ENCODE data around the gene UBE2M.

The UBE2M gene

DNA sequence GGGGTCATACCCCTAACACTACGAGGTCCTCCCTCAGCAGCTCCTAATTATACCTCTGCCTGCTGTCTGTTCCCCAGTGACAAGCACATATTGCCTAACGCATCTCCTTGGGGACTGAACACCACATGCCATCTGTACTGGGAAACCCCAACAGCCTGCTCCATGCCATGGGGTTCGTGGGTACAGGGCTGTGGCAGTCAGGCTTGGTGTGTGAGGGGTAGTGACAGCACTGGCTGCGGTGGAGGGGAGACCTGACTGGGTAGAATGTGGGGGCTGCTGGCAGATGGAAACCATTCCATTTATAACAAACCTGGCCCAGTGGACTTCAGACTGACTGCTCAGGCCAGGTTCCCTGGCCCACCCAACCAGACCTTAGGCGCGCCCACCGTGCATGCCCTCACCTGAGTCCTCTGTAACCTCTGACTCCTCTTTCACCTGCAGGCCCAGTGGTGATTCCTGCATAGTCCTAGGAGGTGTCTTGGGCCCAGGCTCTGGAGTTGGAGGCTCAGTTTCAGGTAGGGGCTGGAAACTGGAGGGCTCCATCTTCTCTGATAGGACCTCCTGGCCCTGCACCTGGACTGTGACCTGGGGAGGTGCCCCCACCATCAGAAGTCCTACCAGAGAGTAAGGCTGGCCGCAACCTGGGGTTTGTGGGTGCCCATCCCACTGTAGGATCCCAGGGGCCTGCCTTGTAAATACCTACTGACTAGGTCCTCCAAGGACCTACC lies 11.7 kb upstream of the UBE2M start:
- Histone ChIP-seq H3K4me1 (ENCODE audit: insufficient read depth, poor library complexity, severe bottlenecking) (peaks cover 3% of the 10 kb centered on the region), H3K36me3 (ENCODE audit: low read depth) (no peaks in the 10 kb centered on the region), H3K9me3 (ENCODE audit: severe bottlenecking) (no peaks in the 10 kb centered on the region), H3K27ac (ENCODE audit: poor library complexity, severe bottlenecking) (no peak overlapping the region), H3K27me3 (ENCODE audit: insufficient read depth, poor library complexity, severe bottlenecking) (no peaks in the 10 kb centered on the region), H3K4me3 (ENCODE audit: severe bottlenecking) (no peak overlapping the region)
- ATAC-seq (ENCODE audit: low read depth) (no peak), DNase-seq (ENCODE audit: low spot score) (no peak)
- no peak for TF ChIP-seq CTCF (IDR thresholded peaks at IDR 0.05; ENCODE audit: poor library complexity, severe bottlenecking)

- Histone ChIP-seq H3K27me3 (ENCODE audit: insufficient read depth, poor library complexity, severe bottlenecking) (no peaks in the 10 kb centered on the region), H3K36me3 (ENCODE audit: low read depth) (no peaks in the 10 kb centered on the region), H3K9me3 (ENCODE audit: severe bottlenecking) (no peaks in the 10 kb centered on the region), H3K27ac (ENCODE audit: poor library complexity, severe bottlenecking) (no peak overlapping the region), H3K4me1 (ENCODE audit: insufficient read depth, poor library complexity, severe bottlenecking) (no peaks in the 10 kb centered on the region), H3K4me3 (ENCODE audit: severe bottlenecking) (no peak overlapping the region)
- no peak for TF ChIP-seq CTCF (IDR thresholded peaks at IDR 0.05; ENCODE audit: poor library complexity, severe bottlenecking)
- ATAC-seq (ENCODE audit: low read depth) (no peak), DNase-seq (ENCODE audit: low spot score) (no peak)
Measured at GRCh38 chr19:58569191-58569942, 11.0 kb upstream of the UBE2M start.

GRCh38 chr19:58568453-58569130 lies 10.2 kb upstream of the UBE2M start:
- Histone ChIP-seq H3K27ac (ENCODE audit: poor library complexity, severe bottlenecking) (no peak overlapping the region), H3K9me3 (ENCODE audit: severe bottlenecking) (no peaks in the 10 kb centered on the region), H3K4me3 (ENCODE audit: severe bottlenecking) (no peak overlapping the region), H3K27me3 (ENCODE audit: insufficient read depth, poor library complexity, severe bottlenecking) (no peaks in the 10 kb centered on the region), H3K36me3 (ENCODE audit: low read depth) (no peaks in the 10 kb centered on the region), H3K4me1 (ENCODE audit: insufficient read depth, poor library complexity, severe bottlenecking) (no peaks in the 10 kb centered on the region)
- no peak for ATAC-seq (ENCODE audit: low read depth)
- DNase-seq (ENCODE audit: low spot score): no peak
- TF ChIP-seq CTCF (IDR thresholded peaks at IDR 0.05; ENCODE audit: poor library complexity, severe bottlenecking): no peak

DNA sequence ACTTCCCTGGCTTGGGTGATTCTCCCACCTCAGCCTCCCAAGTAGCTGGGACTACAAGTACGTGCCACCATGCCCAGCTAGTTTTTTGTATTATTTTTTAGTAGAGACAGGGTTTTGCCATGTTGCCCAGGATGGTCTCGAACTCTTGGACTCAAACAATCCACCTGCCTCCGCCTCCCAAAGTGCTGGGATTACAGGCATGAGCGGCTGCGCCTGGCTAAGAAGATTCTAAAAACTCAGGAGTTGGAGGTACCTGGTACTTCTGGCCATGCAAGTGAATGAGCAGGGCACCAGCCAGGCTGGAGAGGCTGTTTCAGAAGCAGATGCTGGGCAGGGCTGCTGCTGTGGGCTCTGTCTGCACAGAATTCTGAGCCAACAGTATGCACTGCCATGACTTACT lies 8.6 kb upstream of the UBE2M start:
- Histone ChIP-seq H3K9me3 (ENCODE audit: severe bottlenecking) (no peaks in the 10 kb centered on the region), H3K27ac (ENCODE audit: poor library complexity, severe bottlenecking) (no peak overlapping the region), H3K36me3 (ENCODE audit: low read depth) (no peaks in the 10 kb centered on the region), H3K27me3 (ENCODE audit: insufficient read depth, poor library complexity, severe bottlenecking) (no peaks in the 10 kb centered on the region), H3K4me1 (ENCODE audit: insufficient read depth, poor library complexity, severe bottlenecking) (no peaks in the 10 kb centered on the region), H3K4me3 (ENCODE audit: severe bottlenecking) (no peak overlapping the region)
- TF ChIP-seq CTCF (IDR thresholded peaks at IDR 0.05; ENCODE audit: poor library complexity, severe bottlenecking): no peak
- no peak for DNase-seq (ENCODE audit: low spot score)
- no peak for ATAC-seq (ENCODE audit: low read depth)
